HCT116 (cell line): ENCODE measurements around the gene PNLDC1. TPM values are rescaled to one million over a fixed set of nuclear protein-coding genes. Genes with fewer than 3 reads are reported as not detected.

Experiments used
- ATAC-seq: fragments of 200-7000 bp; cut with Tn5 transposase; 2 replicates; pipeline ENCODE4 v1.9.1; 2020; ENCODE audit warnings: mild to moderate bottlenecking, moderate library complexity
- BruUV-seq: library from RNA; stranded (reverse); fragments of 400-500 nt; replicated peaks from 2 replicates; lab custom pipeline; 2021; lab: Mats Ljungman, UMichigan
- CTCF ChIA-PET: fragments of 300-600 bp; sonication (Branson Sonifier 250); formaldehyde crosslinking; loops from one replicate; lab custom pipeline; 2021; ENCODE audit warnings: antibody characterized with exemption; lab: Charles Lee
- POLR2A ChIA-PET: fragments of 300-600, 350-600 bp; sonication (Branson Sonifier 250); formaldehyde crosslinking; loops from one replicate; lab custom pipeline; 2021; ENCODE audit warnings: antibody characterized with exemption; lab: Charles Lee
- RAD21 ChIA-PET, 2 experiments: fragments of 300-600 bp; sonication (Branson Sonifier 250); formaldehyde crosslinking; loops; one replicate each; lab custom pipeline; 2023; ENCODE audit warnings: low total read pairs in 2 of 2; ENCODE audit not compliant: uncharacterized antibody in 2 of 2, unreplicated experiment in 2 of 2, low non-redundant PET in 1 of 2; lab: Charles Lee
- DNase-seq: peaks from one replicate; pipeline ENCODE4 v3.0.0-alpha.2; 2010; ENCODE audit warnings: low read depth, low spot score
- H2AFZ ChIP-seq: fragments of 200-600 bp; shearing (Covaris generic), sonication (generic); 2 replicates; pipeline ENCODE4 v1.6.1; 2017; ENCODE audit warnings: low read depth, mixed run types, mixed read lengths, antibody characterized with exemption, low read length; ENCODE audit not compliant: poor library complexity, severe bottlenecking
- H3K27ac ChIP-seq: 2 replicates; pipeline ENCODE4 v1.5.1; 2012; ENCODE audit warnings: low read depth, low read length
- H3K27me3 ChIP-seq: fragments of 200-600 bp; sonication (generic); 2 replicates; pipeline ENCODE4 v1.6.1; 2016; ENCODE audit warnings: mixed run types, low read length, mixed read lengths; ENCODE audit not compliant: insufficient read depth
- H3K36me3 ChIP-seq, 2 experiments: fragments of 200-500 bp in 1 of 2; fragments of 200-600 bp in 1 of 2; sonication (Bioruptor generic) in 1 of 2; sonication (generic) in 1 of 2; 2 replicates each; pipeline versions ENCODE4 v1.5.1 to v1.6.1; 2014 to 2016; ENCODE audit warnings: low read length in 2 of 2, inconsistent platforms in 1 of 2, mixed read lengths in 1 of 2, mixed run types in 1 of 2; ENCODE audit not compliant: insufficient read depth in 2 of 2, control insufficient read depth in 1 of 2
- H3K4me1 ChIP-seq, 2 experiments: fragments of 200-600 bp in 1 of 2; sonication (generic) in 1 of 2; 2 replicates each; pipeline versions ENCODE4 v1.5.1 to v1.6.1; 2012 to 2017; ENCODE audit warnings: low read length in 2 of 2, inconsistent platforms in 1 of 2, mild to moderate bottlenecking in 1 of 2, mixed read lengths in 1 of 2, mixed run types in 1 of 2, moderate library complexity in 1 of 2; ENCODE audit not compliant: insufficient read depth in 2 of 2, control insufficient read depth in 1 of 2
- H3K4me2 ChIP-seq: fragments of 200-600 bp; sonication (generic); 2 replicates; pipeline ENCODE4 v1.6.1; 2017; ENCODE audit warnings: mixed run types, low read length, mixed read lengths
- H3K4me3 ChIP-seq, 2 experiments: fragments of 200-600 bp in 1 of 2; sonication (generic) in 1 of 2; replicated peaks in 1 of 2; 2 replicates each; pipeline ENCODE4 v1.5.1; 2011 to 2016; ENCODE audit warnings: low read length in 2 of 2, control low read depth in 1 of 2, low read depth in 1 of 2, mild to moderate bottlenecking in 1 of 2, mixed read lengths in 1 of 2, mixed run types in 1 of 2
- H3K79me2 ChIP-seq: fragments of 200-600 bp; sonication (generic); 2 replicates; pipeline ENCODE4 v1.6.1; 2017; ENCODE audit warnings: mild to moderate bottlenecking, mixed run types, low read length, moderate library complexity, mixed read lengths; ENCODE audit not compliant: insufficient read depth
- H3K9ac ChIP-seq: fragments of 200-600 bp; sonication (generic); 2 replicates; pipeline ENCODE4 v1.6.1; 2016; ENCODE audit warnings: low read length, mixed read lengths
- H3K9me2 ChIP-seq: fragments of 200-600 bp; sonication (generic), shearing (Covaris generic); 2 replicates; pipeline ENCODE4 v1.6.1; 2017; ENCODE audit warnings: mixed run types, mild to moderate bottlenecking, moderate library complexity; ENCODE audit not compliant: insufficient read depth
- H3K9me3 ChIP-seq, 2 experiments: fragments of 200-500 bp in 1 of 2; fragments of 200-600 bp in 1 of 2; sonication (Bioruptor generic) in 1 of 2; sonication (generic) in 1 of 2; 2 replicates each; pipeline ENCODE4 v1.6.1; 2014 to 2017; ENCODE audit warnings: low read length in 2 of 2, mixed read lengths in 2 of 2, inconsistent platforms in 1 of 2, low read depth in 1 of 2, mild to moderate bottlenecking in 1 of 2, mixed run types in 1 of 2, moderate library complexity in 1 of 2; ENCODE audit not compliant: control insufficient read depth in 1 of 2, insufficient read depth in 1 of 2
- H4K20me1 ChIP-seq: fragments of 200-600 bp; sonication (generic), shearing (Covaris generic); 2 replicates; pipeline ENCODE4 v1.6.1; 2017; ENCODE audit warnings: mixed run types, mild to moderate bottlenecking, moderate library complexity; ENCODE audit not compliant: insufficient read depth
- ATF3 ChIP-seq: IDR thresholded peaks from 2 replicates; pipeline ENCODE4 v1.6.1; 2012
- CEBPB ChIP-seq: IDR thresholded peaks from 2 replicates; pipeline ENCODE4 v1.6.1; 2012; ENCODE audit warnings: low read depth
- CTCF ChIP-seq, 3 experiments: fragments of 200-600 bp in 1 of 3; sonication (generic) in 1 of 3; IDR thresholded peaks in 2 of 3; conservative IDR thresholded peaks in 1 of 3; 2 replicates each; pipeline ENCODE4 v1.5.1; 2012 to 2017; ENCODE audit warnings: low read depth in 2 of 3, low read length in 2 of 3, antibody characterized with exemption in 1 of 3, borderline replicate concordance in 1 of 3, control low read depth in 1 of 3, mild to moderate bottlenecking in 1 of 3, mixed read lengths in 1 of 3, mixed run types in 1 of 3, moderate library complexity in 1 of 3; ENCODE audit not compliant: insufficient read depth in 1 of 3
- ELF1 ChIP-seq: IDR thresholded peaks from 2 replicates; pipeline ENCODE4 v1.6.1; 2012; ENCODE audit warnings: low read depth, borderline replicate concordance
- EZH2 ChIP-seq: fragments of 200-600 bp; sonication (generic); IDR thresholded peaks from 2 replicates; pipeline ENCODE4 v1.6.1; 2017; ENCODE audit warnings: antibody characterized with exemption, mixed run types
- EZH2phosphoT487 ChIP-seq: fragments of 200-600 bp; IDR thresholded peaks from 2 replicates; pipeline ENCODE4 v1.6.1; 2018; ENCODE audit warnings: antibody characterized with exemption, borderline replicate concordance
- FOSL1 ChIP-seq: IDR thresholded peaks from 2 replicates; pipeline ENCODE4 v1.6.1; 2012; ENCODE audit warnings: low read depth
- RAD21 ChIP-seq: IDR thresholded peaks from 2 replicates; pipeline ENCODE4 v1.6.1; 2012; ENCODE audit warnings: low read depth, mild to moderate bottlenecking
- SP1 ChIP-seq: IDR thresholded peaks from 2 replicates; pipeline ENCODE4 v1.6.1; 2012; ENCODE audit warnings: low read depth
- SRF ChIP-seq: IDR thresholded peaks from 2 replicates; pipeline ENCODE4 v1.6.1; 2012; ENCODE audit warnings: low read depth
- TCF7L2 ChIP-seq: IDR thresholded peaks from 2 replicates; pipeline ENCODE4 v1.7.0; 2011; ENCODE audit warnings: borderline replicate concordance, inconsistent platforms; ENCODE audit not compliant: insufficient read depth, insufficient read length; ENCODE audit errors: extremely low read depth
- ZBTB33 ChIP-seq: IDR thresholded peaks from 2 replicates; pipeline ENCODE4 v1.6.1; 2011; ENCODE audit warnings: mild to moderate bottlenecking, low read length, moderate library complexity; ENCODE audit not compliant: insufficient replicate concordance; ENCODE audit errors: extremely low read depth
- ZFX ChIP-seq: fragments of 450-650 bp; IDR thresholded peaks from 2 replicates; pipeline ENCODE4 v1.6.1; 2017
- ZNF274 ChIP-seq: fragments of 200-500 bp; sonication (Bioruptor generic); IDR thresholded peaks from 2 replicates; pipeline ENCODE4 v1.6.1; 2014; ENCODE audit warnings: mild to moderate bottlenecking, low read depth, low read length, inconsistent platforms
- intact Hi-C: fragments of 100-400 bp; cut with micrococcal nuclease; formaldehyde crosslinking; loops from 2 replicates; pipeline ENCODE4 v1.10.0; 2022
- total RNA-seq: library from RNA; stranded (reverse); gene quantifications from one replicate; pipeline ENCODE4 v1.2.1, GENCODE V29; 2021; ENCODE audit not compliant: unreplicated experiment
- TF ChIP-seq, protein P1 (sequence below): IDR thresholded peaks from 2 replicates; pipeline ENCODE4 v1.6.1; 2012

The PNLDC1 gene
- total RNA-seq, 1 experiment from 2014 or later, result 0.37 TPM

DNA sequence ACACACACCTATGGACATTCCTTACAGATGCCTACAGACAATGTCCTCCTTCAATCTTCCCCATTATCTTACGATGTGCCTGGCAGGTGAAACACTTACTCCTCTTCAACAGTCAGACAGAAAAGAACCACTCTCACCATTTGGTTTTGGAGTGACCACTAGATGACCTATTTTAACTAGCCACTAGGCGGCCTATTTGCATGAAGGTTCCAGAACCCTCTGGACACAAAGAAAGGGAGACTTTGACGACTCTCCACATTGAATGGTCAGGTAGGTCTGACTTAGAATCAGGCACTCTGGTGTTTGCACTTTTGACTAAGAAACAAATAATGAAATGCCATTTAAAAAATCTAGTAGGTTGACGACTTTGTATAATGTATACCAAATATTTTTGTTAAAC is 42.0 kb downstream of the PNLDC1 start:
- Histone ChIP-seq H3K9me3 (no peaks in the 10 kb centered on the region), H3K9ac (no peak overlapping the region), H3K9me2 (no peaks in the 10 kb centered on the region), H2AFZ (peak overlapping the region; percentile 74), H3K36me3 (no peaks in the 10 kb centered on the region), H3K4me3 (no peak overlapping the region), H3K4me1 (no peaks in the 10 kb centered on the region), H3K27ac (no peak overlapping the region), H3K79me2 (no peaks in the 10 kb centered on the region), H3K27me3 (no peaks in the 10 kb centered on the region), H4K20me1 (no peaks in the 10 kb centered on the region), H3K4me2 (no peak overlapping the region)
- no TSS peak for BruUV-seq
- CTCF ChIA-PET, result no interaction called here
- TF ChIP-seq SP1 (no peak), CTCF (IDR thresholded peaks at IDR 0.05 in 2 of 3, conservative IDR thresholded peaks at IDR 0.05 in 1 of 3; ENCODE audit: borderline replicate concordance in 1 of 3, insufficient read depth in 1 of 3, low read depth in 2 of 3, low read length in 2 of 3) (peak; percentile 35 to 56 (median 46); a peak in 5 of 6 replicates), RAD21 (peak; percentile 28)
- RAD21 ChIA-PET, result no interaction called here
- ATAC-seq, result peak; percentile 79
- POLR2A ChIA-PET, result no interaction called here
- intact Hi-C loops, result no loop called here
- DNase-seq, result peak; percentile 24

- intact Hi-C loops, result no loop called here
- Histone ChIP-seq H3K9ac (no peak overlapping the region), H3K27ac (no peak overlapping the region), H3K4me2 (no peak overlapping the region), H3K27me3 (no peaks in the 10 kb centered on the region), H3K4me1 (no peaks in the 10 kb centered on the region), H4K20me1 (no peaks in the 10 kb centered on the region), H3K9me2 (no peaks in the 10 kb centered on the region), H3K9me3 (no peaks in the 10 kb centered on the region), H3K4me3 (no peak overlapping the region), H3K79me2 (no peaks in the 10 kb centered on the region), H3K36me3 (no peaks in the 10 kb centered on the region), H2AFZ (no peak overlapping the region)
- ChIA-PET POLR2A (no interaction called here), RAD21 (no interaction called here), CTCF (no interaction called here)
- ATAC-seq (no peak), DNase-seq (no peak)
- BruUV-seq, result no TSS peak
- no peak for TF ChIP-seq ATF3
- TF ChIP-seq, protein P1, sequence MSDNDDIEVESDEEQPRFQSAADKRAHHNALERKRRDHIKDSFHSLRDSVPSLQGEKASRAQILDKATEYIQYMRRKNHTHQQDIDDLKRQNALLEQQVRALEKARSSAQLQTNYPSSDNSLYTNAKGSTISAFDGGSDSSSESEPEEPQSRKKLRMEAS, result no peak
- TF ChIP-seq ELF1, result no peak
- TF ChIP-seq SRF, result no peak
- no peak for TF ChIP-seq CEBPB
- TF ChIP-seq EZH2, result no peak
- TF ChIP-seq FOSL1, result no peak
- no peak for TF ChIP-seq ZBTB33
- TF ChIP-seq ZNF274, result no peak
- TF ChIP-seq EZH2phosphoT487, result no peak
- TF ChIP-seq ZFX, result no peak
- no peak for TF ChIP-seq RAD21
- TF ChIP-seq TCF7L2, result no peak
These were observed 44.9 kb downstream of the PNLDC1 start for GRCh38 chr6:159844737-159845645.
